Measurements from ENCODE around the gene SLC8A2.

The SLC8A2 gene

GRCh38 chr19:47514151-47514868 lies 42.6 kb upstream of the SLC8A2 start:
- DNase-seq (ENCODE audit: insufficient read length, low spot score) (no peak), FAIRE-seq (no peak)
- no peak for TF ChIP-seq CTCF (IDR thresholded peaks at IDR 0.05; ENCODE audit: insufficient read depth, missing control alignments)

- FAIRE-seq (no peak), DNase-seq (ENCODE audit: insufficient read length, low spot score) (no peak)
- TF ChIP-seq CTCF (IDR thresholded peaks at IDR 0.05; ENCODE audit: insufficient read depth, missing control alignments) = no peak
Observed at GRCh38 chr19:47512948-47513319, 41.2 kb upstream of the SLC8A2 start.

GRCh38 chr19:47512183-47512947 lies 40.7 kb upstream of the SLC8A2 start:
- FAIRE-seq = no peak
- no peak for DNase-seq (ENCODE audit: insufficient read length, low spot score)
- no peak for TF ChIP-seq CTCF (IDR thresholded peaks at IDR 0.05; ENCODE audit: insufficient read depth, missing control alignments)

GRCh38 chr19:47511681-47512080 lies 40.0 kb upstream of the SLC8A2 start:
- no peak for TF ChIP-seq CTCF (IDR thresholded peaks at IDR 0.05; ENCODE audit: insufficient read depth, missing control alignments)
- DNase-seq (ENCODE audit: insufficient read length, low spot score) = peak; percentile 91
- peak; percentile 38 for FAIRE-seq

DNA sequence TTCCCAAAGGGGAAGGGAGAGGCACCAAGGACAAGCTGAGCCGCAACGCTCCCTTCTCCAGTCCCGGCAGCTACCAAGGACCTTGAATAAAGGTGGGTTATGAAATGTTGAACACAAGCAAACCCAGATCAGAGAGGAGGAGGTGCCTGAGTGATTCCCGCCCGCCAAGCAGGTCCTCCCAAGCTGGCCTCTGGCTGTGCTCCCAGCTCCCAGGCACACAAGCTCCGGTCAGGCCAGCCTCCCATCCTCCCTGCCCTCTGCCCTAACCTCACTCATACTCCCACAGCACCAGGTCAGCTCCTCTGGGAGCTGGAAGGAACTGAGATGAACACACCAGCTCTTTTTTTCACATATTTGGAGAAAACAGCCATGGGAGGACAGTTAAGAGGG lies 39.4 kb upstream of the SLC8A2 start:
- DNase-seq (ENCODE audit: insufficient read length, low spot score) (no peak), FAIRE-seq (no peak)
- no peak for TF ChIP-seq CTCF (IDR thresholded peaks at IDR 0.05; ENCODE audit: insufficient read depth, missing control alignments)

GRCh38 chr19:47510516-47511127 lies 38.9 kb upstream of the SLC8A2 start:
- FAIRE-seq (no peak), DNase-seq (ENCODE audit: insufficient read length, low spot score) (no peak)
- TF ChIP-seq CTCF (IDR thresholded peaks at IDR 0.05; ENCODE audit: insufficient read depth, missing control alignments) = no peak
